HG02884 (cell line): ENCODE results near the gene TPST2.

ENCODE experiments used
- ATAC-seq: cut with Tn5 transposase; IDR thresholded peaks from one replicate; pipeline ENCODE4 v1.9.1; 2021; ENCODE audit warnings: mild to moderate bottlenecking, moderate library complexity; ENCODE audit not compliant: unreplicated experiment

TPST2 gene

GRCh38 chr22:26558248-26558895 is 31.6 kb downstream of the TPST2 start:
- no peak for ATAC-seq

GRCh38 chr22:26556904-26557303 is 33.0 kb downstream of the TPST2 start:
- ATAC-seq, result no peak

- ATAC-seq, result no peak
Observed at GRCh38 chr22:26555478-26555877, 34.5 kb downstream of the TPST2 start.

- no peak for ATAC-seq
Observed at GRCh38 chr22:26554956-26555355, 35.0 kb downstream of the TPST2 start.

- no peak for ATAC-seq
Observed at GRCh38 chr22:26553056-26553752, 36.7 kb downstream of the TPST2 start.

- no peak for ATAC-seq
Observed at GRCh38 chr22:26552466-26552865, 37.5 kb downstream of the TPST2 start.

- ATAC-seq, result no peak
Observed at GRCh38 chr22:26551568-26551967, 38.4 kb downstream of the TPST2 start.

- ATAC-seq, result no peak
Observed at GRCh38 chr22:26550498-26551033, 39.4 kb downstream of the TPST2 start.

GRCh38 chr22:26549902-26550497 is 39.9 kb downstream of the TPST2 start:
- no peak for ATAC-seq

GRCh38 chr22:26548984-26549383 is 40.9 kb downstream of the TPST2 start:
- no peak for ATAC-seq

- ATAC-seq, result no peak
Observed at GRCh38 chr22:26548303-26548702, 41.6 kb downstream of the TPST2 start.

- no peak for ATAC-seq
Observed at GRCh38 chr22:26547837-26548236, 42.1 kb downstream of the TPST2 start.

- no peak for ATAC-seq
Observed at GRCh38 chr22:26547426-26547825, 42.5 kb downstream of the TPST2 start.

- no peak for ATAC-seq
Observed at GRCh38 chr22:26546282-26546681, 43.6 kb downstream of the TPST2 start.

GRCh38 chr22:26545827-26546226 is 44.1 kb downstream of the TPST2 start:
- ATAC-seq, result no peak

- no peak for ATAC-seq
Observed at GRCh38 chr22:26545385-26545784, 44.5 kb downstream of the TPST2 start.

- no peak for ATAC-seq
Observed at GRCh38 chr22:26544489-26544888, 45.4 kb downstream of the TPST2 start.

GRCh38 chr22:26542831-26543230 is 47.1 kb downstream of the TPST2 start:
- ATAC-seq, result no peak

- no peak for ATAC-seq
Observed at GRCh38 chr22:26541167-26541819, 48.6 kb downstream of the TPST2 start.

- no peak for ATAC-seq
Observed at GRCh38 chr22:26540119-26540518, 49.8 kb downstream of the TPST2 start.

GRCh38 chr22:26536762-26537134 is 53.2 kb downstream of the TPST2 start:
- no peak for ATAC-seq
